Lower leg skin (tissue), 3 donors: ENCODE results near the gene ZMAT3.

Experiments used
- POLR2A ChIP-seq, 2 donors: fragments of 450-650 bp; IDR thresholded peaks; one replicate each; pipeline ENCODE4 v1.6.1; 2016 to 2017; ENCODE audit warnings: antibody characterized with exemption in 2 of 2, mild to moderate bottlenecking in 1 of 2, moderate library complexity in 1 of 2
- TF ChIP-seq, protein P1 (sequence below), 3 donors: fragments of 450-650 bp; IDR thresholded peaks; one replicate each; pipeline ENCODE4 v1.5.1; 2016; ENCODE audit warnings: antibody characterized with exemption in 3 of 3, mild to moderate bottlenecking in 3 of 3, moderate library complexity in 2 of 3

DNA sequence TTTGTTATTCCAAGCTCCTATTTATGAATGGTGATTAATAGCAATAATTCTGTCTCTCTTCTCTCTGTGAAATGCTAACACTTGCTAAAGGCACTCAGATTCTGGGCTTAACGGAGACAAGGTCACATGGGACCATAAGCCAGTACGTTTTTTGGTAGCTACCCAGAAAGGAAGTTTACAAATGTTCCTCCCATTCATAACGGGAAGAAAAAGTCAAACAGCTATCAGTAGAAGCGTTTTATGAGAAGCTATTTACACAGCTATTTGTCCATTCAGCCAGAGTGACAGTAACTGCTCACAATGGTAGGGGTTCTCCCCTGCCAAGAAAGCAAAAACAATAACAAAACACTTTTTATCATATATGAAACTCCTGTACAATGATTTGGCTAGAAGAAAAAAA, 51.5 kb downstream of the ZMAT3 start:
- TF ChIP-seq POLR2A (IDR thresholded peaks at IDR 0.05) = no peak
- TF ChIP-seq, protein P1, sequence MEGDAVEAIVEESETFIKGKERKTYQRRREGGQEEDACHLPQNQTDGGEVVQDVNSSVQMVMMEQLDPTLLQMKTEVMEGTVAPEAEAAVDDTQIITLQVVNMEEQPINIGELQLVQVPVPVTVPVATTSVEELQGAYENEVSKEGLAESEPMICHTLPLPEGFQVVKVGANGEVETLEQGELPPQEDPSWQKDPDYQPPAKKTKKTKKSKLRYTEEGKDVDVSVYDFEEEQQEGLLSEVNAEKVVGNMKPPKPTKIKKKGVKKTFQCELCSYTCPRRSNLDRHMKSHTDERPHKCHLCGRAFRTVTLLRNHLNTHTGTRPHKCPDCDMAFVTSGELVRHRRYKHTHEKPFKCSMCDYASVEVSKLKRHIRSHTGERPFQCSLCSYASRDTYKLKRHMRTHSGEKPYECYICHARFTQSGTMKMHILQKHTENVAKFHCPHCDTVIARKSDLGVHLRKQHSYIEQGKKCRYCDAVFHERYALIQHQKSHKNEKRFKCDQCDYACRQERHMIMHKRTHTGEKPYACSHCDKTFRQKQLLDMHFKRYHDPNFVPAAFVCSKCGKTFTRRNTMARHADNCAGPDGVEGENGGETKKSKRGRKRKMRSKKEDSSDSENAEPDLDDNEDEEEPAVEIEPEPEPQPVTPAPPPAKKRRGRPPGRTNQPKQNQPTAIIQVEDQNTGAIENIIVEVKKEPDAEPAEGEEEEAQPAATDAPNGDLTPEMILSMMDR (IDR thresholded peaks at IDR 0.05) = no peak
